ENCODE measurements around the gene INSRR. TPM values are rescaled to one million over a fixed set of nuclear protein-coding genes. Genes with fewer than 3 reads are reported as not detected.

Gene INSRR
- total RNA-seq, 6 experiments from 2014 or later: not detected

GRCh38 chr1:156854634-156855033 lies 4.3 kb downstream of the INSRR start:
- H3K27me3 Mint-ChIP-seq (ENCODE audit: insufficient read depth): peaks cover 46% of the 10 kb centered on the region
- H3K27ac Mint-ChIP-seq: no peak overlapping the region
- TF ChIP-seq CTCF (IDR thresholded peaks at IDR 0.05): peak; percentile 27; the same call in 1 of the 2 replicates
- H3K4me3 Mint-ChIP-seq: no peak overlapping the region
- no peaks in the 10 kb centered on the region for H3K36me3 Mint-ChIP-seq (ENCODE audit: low read depth)
- no peaks in the 10 kb centered on the region for H3K9me3 Mint-ChIP-seq
- DNase-seq: no peak
- H3K4me1 Mint-ChIP-seq (ENCODE audit: low read depth): peaks cover 6% of the 10 kb centered on the region

GRCh38 chr1:156853761-156854160 lies 5.2 kb downstream of the INSRR start:
- Mint-ChIP-seq H3K4me1 (ENCODE audit: low read depth) (peaks cover 4% of the 10 kb centered on the region), H3K9me3 (no peaks in the 10 kb centered on the region), H3K27ac (no peak overlapping the region), H3K4me3 (no peak overlapping the region), H3K27me3 (ENCODE audit: insufficient read depth) (peaks cover 54% of the 10 kb centered on the region), H3K36me3 (ENCODE audit: low read depth) (no peaks in the 10 kb centered on the region)
- no peak for DNase-seq
- TF ChIP-seq CTCF (IDR thresholded peaks at IDR 0.05): no peak

- Mint-ChIP-seq H3K4me1 (ENCODE audit: low read depth) (no peaks in the 10 kb centered on the region), H3K27ac (no peak overlapping the region), H3K27me3 (ENCODE audit: insufficient read depth) (peaks cover 48% of the 10 kb centered on the region), H3K9me3 (no peaks in the 10 kb centered on the region), H3K36me3 (ENCODE audit: low read depth) (no peaks in the 10 kb centered on the region), H3K4me3 (no peak overlapping the region)
- peak; percentile 16 for DNase-seq
- no peak for TF ChIP-seq CTCF (IDR thresholded peaks at IDR 0.05)
These were observed 6.5 kb downstream of the INSRR start for GRCh38 chr1:156852418-156852874.

GRCh38 chr1:156851779-156852417 lies 7.0 kb downstream of the INSRR start:
- DNase-seq: no peak
- Mint-ChIP-seq H3K27me3 (ENCODE audit: insufficient read depth) (peaks cover 46% of the 10 kb centered on the region), H3K9me3 (no peaks in the 10 kb centered on the region), H3K4me1 (ENCODE audit: low read depth) (no peaks in the 10 kb centered on the region), H3K27ac (no peak overlapping the region), H3K4me3 (no peak overlapping the region), H3K36me3 (ENCODE audit: low read depth) (no peaks in the 10 kb centered on the region)
- no peak for TF ChIP-seq CTCF (IDR thresholded peaks at IDR 0.05)

GRCh38 chr1:156849151-156849496 lies 9.8 kb downstream of the INSRR start:
- H3K36me3 Mint-ChIP-seq (ENCODE audit: low read depth): no peaks in the 10 kb centered on the region

More at GRCh38 chr1:156849151-156849496, 9.8 kb downstream of the INSRR start:
- Mint-ChIP-seq H3K4me1 (ENCODE audit: low read depth) (no peaks in the 10 kb centered on the region), H3K27me3 (ENCODE audit: insufficient read depth) (peaks cover 45% of the 10 kb centered on the region), H3K9me3 (no peaks in the 10 kb centered on the region), H3K4me3 (no peak overlapping the region), H3K27ac (no peak overlapping the region)
- TF ChIP-seq CTCF (IDR thresholded peaks at IDR 0.05): no peak
- no peak for DNase-seq

All from HFFc6 (cell line).